Ecto neural progenitor cell (in vitro differentiated cells): ENCODE data around the gene LRRC18.

Experiments
- DNase-seq: peaks from one replicate; pipeline ENCODE4 v3.0.0-alpha.2; 2018; ENCODE audit warnings: low spot score

Gene LRRC18

GRCh38 chr10:48907730-48908129 lies 31.9 kb downstream of the LRRC18 start:
- DNase-seq: peak; percentile 23

GRCh38 chr10:48906841-48907240 lies 32.8 kb downstream of the LRRC18 start:
- DNase-seq: no peak

- DNase-seq: peak; percentile 5
These were observed 34.3 kb downstream of the LRRC18 start for GRCh38 chr10:48905311-48905710.

GRCh38 chr10:48904861-48905260 lies 34.8 kb downstream of the LRRC18 start:
- peak; percentile 17 for DNase-seq

- no peak for DNase-seq
These were observed 36.5 kb downstream of the LRRC18 start for GRCh38 chr10:48903151-48903550.

- peak; percentile 20 for DNase-seq
These were observed 37.5 kb downstream of the LRRC18 start for GRCh38 chr10:48902096-48902495.

GRCh38 chr10:48901319-48901718 lies 38.3 kb downstream of the LRRC18 start:
- DNase-seq: peak; percentile 15

- DNase-seq: no peak
These were observed 39.3 kb downstream of the LRRC18 start for GRCh38 chr10:48900371-48900801.

GRCh38 chr10:48899781-48900180 lies 39.9 kb downstream of the LRRC18 start:
- peak; percentile 17 for DNase-seq

- DNase-seq: peak; percentile 21
These were observed 41.2 kb downstream of the LRRC18 start for GRCh38 chr10:48898426-48898825.

- DNase-seq: no peak
These were observed 42.2 kb downstream of the LRRC18 start for GRCh38 chr10:48897441-48897790.

- peak; percentile 31 for DNase-seq
These were observed 42.7 kb downstream of the LRRC18 start for GRCh38 chr10:48896756-48897440.

GRCh38 chr10:48895803-48896195 lies 43.8 kb downstream of the LRRC18 start:
- DNase-seq: peak; percentile 23

- DNase-seq: no peak
These were observed 44.5 kb downstream of the LRRC18 start for GRCh38 chr10:48894911-48895802.

GRCh38 chr10:48890888-48891850 lies 48.5 kb downstream of the LRRC18 start:
- DNase-seq: no peak

GRCh38 chr10:48887982-48888381 lies 51.7 kb downstream of the LRRC18 start:
- DNase-seq: no peak

- no peak for DNase-seq
These were observed 54.3 kb downstream of the LRRC18 start for GRCh38 chr10:48885376-48885775.

GRCh38 chr10:48884179-48885045 lies 55.2 kb downstream of the LRRC18 start:
- no peak for DNase-seq

- DNase-seq: no peak
These were observed 55.9 kb downstream of the LRRC18 start for GRCh38 chr10:48883701-48884100.

- no peak for DNase-seq
These were observed 56.8 kb downstream of the LRRC18 start for GRCh38 chr10:48882881-48883280.

GRCh38 chr10:48881937-48882336 lies 57.7 kb downstream of the LRRC18 start:
- no peak for DNase-seq
